Hematopoietic multipotent progenitor cell treated with erythropoietin and hydrocortisone succinate and interleukin-3 and kit ligand, for 15 days (in vitro differentiated cells): ENCODE results near the gene KRT37.
"Not testable (repeated sequence)": the region's sequence is repeated elsewhere in the genome, so short reads cannot be mapped to it uniquely, and the experiment has no call there.

ENCODE experiments used
- DNase-seq: peaks from one replicate; pipeline ENCODE4 v3.0.0-alpha.2; 2015; ENCODE audit warnings: low spot score

Gene KRT37

GRCh38 chr17:41404024-41404671, 20.2 kb downstream of the KRT37 start:
- no peak for DNase-seq

- no peak for DNase-seq
Observed at GRCh38 chr17:41403404-41404023, 20.9 kb downstream of the KRT37 start.

- no peak for DNase-seq
Observed at GRCh38 chr17:41402161-41402560, 22.2 kb downstream of the KRT37 start.

DNA sequence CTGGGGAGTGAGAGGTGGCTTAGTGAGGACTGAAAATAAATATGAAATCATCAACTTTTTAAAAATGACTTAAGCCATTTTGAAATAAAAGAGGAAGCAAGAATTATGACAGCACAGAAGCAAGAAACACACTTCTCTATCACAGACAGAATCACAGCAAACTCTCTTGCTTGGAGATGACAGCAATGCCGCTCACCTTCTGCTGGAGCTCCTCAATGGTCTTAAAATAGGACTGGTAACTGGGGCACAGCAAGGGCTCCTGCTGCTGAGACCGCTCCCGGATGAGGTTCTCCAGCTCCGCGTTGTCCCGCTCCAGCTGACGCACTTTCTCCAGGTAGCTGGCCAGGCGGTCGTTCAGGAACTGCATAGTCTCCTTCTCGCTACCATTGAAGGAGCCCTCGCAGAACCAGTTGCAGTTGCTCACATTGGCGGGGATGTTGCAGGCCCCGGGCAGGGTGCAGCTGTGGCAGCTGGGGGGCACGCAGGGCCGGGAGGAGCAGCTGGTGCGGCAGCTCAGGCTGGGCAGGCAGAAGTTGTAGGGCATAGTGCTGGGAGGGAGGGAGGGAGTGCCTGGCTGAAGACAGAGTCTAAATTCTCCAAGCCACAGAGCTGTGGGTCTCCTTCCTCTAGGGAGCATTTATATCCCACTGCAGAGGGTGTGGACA, 27.3 kb downstream of the KRT37 start, which contains the start of gene KRT31:
Gene KRT31, minus strand, starts transcription at position 613 of the 665 bp plus-strand sequence. Its CDS starts 69 bp downstream, at position 544.
- no peak for DNase-seq

DNA sequence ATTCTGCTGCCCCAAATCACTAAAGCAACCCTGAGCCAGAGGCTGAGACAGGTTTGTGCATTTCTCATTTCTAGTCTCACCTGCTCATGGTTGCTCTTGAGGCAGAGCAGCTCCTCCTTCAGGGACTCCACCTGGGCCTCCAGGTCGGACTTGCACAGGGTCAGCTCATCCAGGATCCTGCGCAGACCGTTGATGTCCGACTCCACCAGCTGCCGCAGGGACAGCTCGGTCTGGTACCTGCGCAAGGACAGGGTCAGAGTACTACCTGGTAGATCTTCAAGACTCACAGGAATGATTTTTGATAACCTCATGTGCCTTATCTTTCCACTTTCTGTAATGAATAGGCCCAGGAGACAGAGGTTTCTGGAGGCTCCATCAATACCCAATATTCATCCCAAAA, 28.0 kb downstream of the KRT37 start:
- DNase-seq = no peak

DNA sequence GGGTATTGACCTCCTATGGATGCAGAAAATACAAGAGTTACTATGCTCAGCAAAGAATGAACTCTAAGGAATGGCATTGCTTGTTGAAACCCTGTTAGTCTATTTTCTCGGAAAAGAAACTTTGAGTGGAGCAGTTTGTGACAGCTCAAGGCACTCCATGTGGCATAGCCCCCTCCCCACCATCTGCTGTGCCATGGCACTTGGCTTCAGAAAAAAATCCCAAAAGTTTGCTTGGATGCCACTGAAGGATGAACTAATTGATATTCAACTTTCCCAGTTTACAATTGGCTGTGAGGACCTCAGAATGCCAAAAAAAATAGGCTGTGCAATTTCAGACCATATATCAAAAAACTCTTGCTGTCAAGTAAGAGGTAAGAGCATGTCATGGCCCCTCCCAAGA, 28.8 kb downstream of the KRT37 start:
- no peak for DNase-seq

- DNase-seq = not testable (repeated sequence)
Observed at GRCh38 chr17:41395044-41395443, 29.3 kb downstream of the KRT37 start.

- DNase-seq = no peak
Observed at GRCh38 chr17:41394254-41394996, 30.0 kb downstream of the KRT37 start.

DNA sequence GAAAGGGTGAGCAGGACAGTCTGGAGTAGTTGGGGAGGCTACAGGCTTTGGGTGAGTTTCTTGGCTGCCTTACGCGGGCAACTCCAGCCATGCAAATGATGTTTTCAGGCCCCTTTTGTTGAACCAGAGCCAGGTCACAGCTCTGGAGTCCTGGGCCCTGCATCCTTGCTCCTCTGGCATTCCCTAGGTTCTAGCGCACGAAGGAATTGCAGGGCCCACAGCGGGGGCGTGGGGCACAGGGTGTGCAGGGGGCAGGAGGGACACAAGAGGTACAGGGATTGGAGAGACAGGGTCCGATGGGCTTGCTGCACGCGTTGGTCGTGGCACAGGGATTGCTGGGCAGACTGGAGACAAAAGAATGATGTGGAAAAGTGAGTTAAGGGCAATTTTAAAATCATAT, 30.6 kb downstream of the KRT37 start:
- DNase-seq = no peak

DNA sequence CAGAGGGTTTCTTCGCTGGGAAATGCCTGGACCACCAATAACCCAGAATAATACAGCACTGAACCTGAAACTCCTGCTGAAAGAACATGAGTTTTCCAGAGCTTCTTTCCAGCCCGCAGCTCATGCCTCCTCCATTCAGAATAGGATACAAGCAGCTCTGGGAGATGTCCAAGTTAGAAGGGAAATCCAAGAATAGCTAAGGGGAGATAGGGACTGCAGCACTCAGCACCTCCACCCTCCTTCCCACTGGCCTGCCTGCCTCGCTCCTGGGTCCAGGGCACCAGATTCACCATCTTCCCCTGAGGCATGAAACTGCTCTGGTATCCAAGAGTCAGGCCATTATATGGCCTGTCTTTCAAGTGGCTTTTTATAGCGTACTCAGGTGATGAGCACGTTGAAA, 31.1 kb downstream of the KRT37 start:
- DNase-seq = no peak

- DNase-seq = no peak
Observed at GRCh38 chr17:41392278-41392677, 32.1 kb downstream of the KRT37 start.

- DNase-seq = no peak
Observed at GRCh38 chr17:41391535-41391934, 32.9 kb downstream of the KRT37 start.

DNA sequence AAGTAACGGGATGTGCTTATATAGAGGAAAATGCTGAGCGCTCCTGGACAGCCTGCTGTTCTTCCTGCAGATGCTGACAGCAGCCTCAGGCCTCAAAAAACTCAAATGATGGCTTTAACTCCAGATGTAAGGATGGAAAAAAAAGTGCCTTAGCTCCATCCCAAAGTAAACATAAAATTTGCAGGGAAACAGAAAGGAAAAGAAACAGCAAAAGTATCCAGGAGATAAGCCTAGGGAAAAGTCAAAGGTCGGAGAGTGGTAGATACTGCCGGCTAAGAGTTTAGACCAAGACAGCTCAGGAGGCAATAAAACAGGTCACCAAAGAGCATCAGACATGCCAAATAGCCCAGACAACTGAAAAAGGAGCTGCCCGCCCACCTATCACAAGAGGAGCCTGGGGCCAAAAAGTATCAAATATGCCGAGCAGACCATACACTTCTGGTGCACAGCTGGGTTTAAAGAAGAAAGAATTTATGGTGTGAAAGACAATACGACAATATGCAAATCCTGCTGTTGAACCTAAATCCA, 33.9 kb downstream of the KRT37 start:
- no peak for DNase-seq

GRCh38 chr17:41387670-41388069, 36.7 kb downstream of the KRT37 start:
- no peak for DNase-seq

GRCh38 chr17:41386227-41386626, 38.2 kb downstream of the KRT37 start:
- DNase-seq = no peak

DNA sequence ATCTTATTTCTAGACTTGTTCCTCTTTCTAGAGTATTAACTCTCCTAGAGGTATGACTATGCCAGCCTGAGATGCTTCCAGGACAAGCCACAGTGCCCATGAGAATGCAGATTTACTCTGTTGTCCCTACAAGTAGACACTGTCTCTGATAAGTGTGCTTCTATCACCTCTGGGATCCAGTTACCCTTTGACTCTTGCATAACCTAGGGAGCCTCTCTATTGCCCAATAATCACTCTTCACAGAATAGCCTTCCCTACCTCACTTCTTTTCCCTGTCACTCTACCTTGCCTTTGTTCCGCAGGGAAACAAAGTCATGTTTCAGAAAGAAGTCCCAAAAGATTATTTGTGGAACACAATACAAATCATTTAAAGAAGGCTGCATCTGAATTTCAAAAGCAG, 40.7 kb downstream of the KRT37 start:
- no peak for DNase-seq

DNA sequence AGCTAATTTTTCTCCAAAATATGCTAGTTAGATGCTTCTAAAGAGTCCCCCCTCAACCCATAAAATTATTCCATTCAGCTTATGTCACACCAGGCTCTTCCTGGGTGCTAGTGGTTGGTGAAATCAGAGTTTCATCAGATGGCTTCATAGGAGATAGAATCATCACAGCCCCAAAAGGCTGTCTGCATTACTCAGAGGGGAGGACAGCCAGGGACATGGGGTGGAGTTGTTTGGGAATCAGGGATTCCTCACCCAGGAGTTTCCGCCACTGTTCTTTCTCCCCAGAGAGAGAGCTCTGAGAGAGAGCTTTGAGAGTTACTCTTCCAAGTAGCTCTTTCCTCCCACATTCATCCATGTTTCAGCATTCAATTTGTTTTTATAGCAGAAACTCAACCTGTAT, 42.0 kb downstream of the KRT37 start:
- DNase-seq = no peak

DNA sequence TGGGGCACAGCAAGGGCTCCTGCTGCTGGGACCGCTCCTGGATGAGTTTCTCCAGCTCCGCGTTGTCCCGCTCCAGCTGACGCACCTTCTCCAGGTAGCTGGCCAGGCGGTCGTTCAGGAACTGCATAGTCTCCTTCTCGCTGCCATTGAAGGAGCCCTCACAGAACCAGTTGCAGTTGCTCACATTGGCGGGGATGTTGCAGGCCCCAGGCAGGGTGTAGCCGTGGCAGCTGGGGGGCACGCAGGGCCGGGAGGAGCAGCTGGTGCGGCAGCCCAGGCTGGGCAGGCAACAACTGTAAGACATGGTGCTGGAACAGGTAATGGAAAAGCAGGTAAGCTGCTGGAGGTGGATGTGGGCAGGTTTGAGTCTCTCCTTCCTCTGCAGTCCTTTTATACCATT, 42.4 kb downstream of the KRT37 start, which contains the start of gene KRT34:
Gene KRT34, minus strand, starts transcription at position 364 of the 400 bp plus-strand sequence. Its CDS starts 60 bp downstream, at position 304.
- not testable (repeated sequence) for DNase-seq

DNA sequence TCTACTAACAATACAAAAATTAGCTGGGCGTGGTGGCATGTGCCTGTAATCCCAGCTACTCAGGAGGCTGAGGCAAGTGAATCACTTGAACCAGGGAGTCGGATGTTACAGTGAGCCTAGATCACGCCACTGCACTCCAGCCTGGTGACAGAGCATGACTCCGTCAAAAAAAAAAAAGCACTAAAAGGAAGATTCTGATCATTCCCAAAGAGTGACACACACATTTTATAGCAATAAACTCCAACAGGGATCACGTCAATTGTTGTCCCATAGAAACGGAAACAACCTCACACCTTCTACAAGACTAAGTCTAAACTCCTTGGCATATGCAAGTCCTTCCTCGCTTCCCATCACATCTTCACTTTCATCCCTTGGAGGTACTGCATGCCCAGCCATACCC, 44.3 kb downstream of the KRT37 start:
- not testable (repeated sequence) for DNase-seq

DNA sequence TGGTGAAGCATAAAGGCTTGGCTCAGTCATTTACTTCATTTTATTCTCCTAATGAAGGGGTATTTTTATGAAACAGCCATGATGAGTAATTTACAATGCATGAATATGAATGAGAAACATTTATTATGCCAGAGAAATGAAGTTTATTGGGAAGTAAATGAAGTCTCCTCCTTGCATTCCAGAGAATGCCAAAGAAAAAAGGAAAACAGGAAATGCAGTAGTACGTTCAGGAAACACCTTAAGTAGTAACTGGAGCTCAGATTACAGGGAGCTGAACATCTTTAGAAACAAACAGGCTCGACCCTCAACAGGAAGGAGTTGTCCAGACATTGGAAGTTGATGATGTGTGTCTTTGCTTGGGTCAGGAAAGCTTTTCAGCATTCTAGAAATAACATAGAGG, 46.8 kb downstream of the KRT37 start:
- no peak for DNase-seq
